CD4-positive, alpha-beta T cell (primary cell): ENCODE measurements around the gene CD99. TPM values are rescaled to one million over a fixed set of nuclear protein-coding genes. Genes with fewer than 3 reads are reported as not detected.

Experiments used
- ATAC-seq: fragments of 200-7000 bp; cut with Tn5 transposase; one replicate; pipeline ENCODE4 v1.10.0; 2022; ENCODE audit warnings: mild to moderate bottlenecking; ENCODE audit not compliant: poor library complexity
- CTCF ChIA-PET: fragments of 350-600 bp; sonication (Branson Sonifier 250); formaldehyde crosslinking; loops from one replicate; lab custom pipeline; 2021; ENCODE audit warnings: antibody characterized with exemption, inconsistent platforms; lab: Charles Lee
- POLR2A ChIA-PET: fragments of 350-600 bp; sonication (Branson Sonifier 250); formaldehyde crosslinking; loops from one replicate; lab custom pipeline; 2021; ENCODE audit warnings: antibody characterized with exemption, inconsistent platforms; lab: Charles Lee
- DNase-seq, 14 experiments: peaks; one replicate each; pipeline ENCODE4 v3.0.0-alpha.2; 2013 to 2020; ENCODE audit warnings: mixed read lengths in 2 of 14
- H3K27ac ChIP-seq, 2 donors: one replicate each; pipeline versions ENCODE4 v1.5.1 to v1.7.0; 2013; ENCODE audit warnings: low read length in 2 of 2, low read depth in 1 of 2, mild to moderate bottlenecking in 1 of 2
- H3K27me3 ChIP-seq, 2 experiments: 1 replicate in 1 of 2; 2 replicates in 1 of 2; pipeline versions ENCODE4 v1.6.1 to v1.7.0; 2013; ENCODE audit warnings: low read length in 2 of 2, control low read depth in 1 of 2, mild to moderate bottlenecking in 1 of 2, moderate library complexity in 1 of 2; ENCODE audit not compliant: insufficient read depth in 2 of 2, control insufficient read depth in 1 of 2
- H3K36me3 ChIP-seq: one replicate; pipeline ENCODE4 v1.6.1; 2013; ENCODE audit warnings: low read length, control low read depth; ENCODE audit not compliant: insufficient read depth
- H3K4me1 ChIP-seq: one replicate; pipeline ENCODE4 v1.6.1; 2013; ENCODE audit warnings: low read length, control low read depth; ENCODE audit not compliant: insufficient read depth
- H3K4me3 ChIP-seq: one replicate; pipeline ENCODE4 v1.5.1; 2013; ENCODE audit warnings: mild to moderate bottlenecking, low read length, moderate library complexity
- H3K9me3 ChIP-seq, 2 experiments: 1 replicate in 1 of 2; 2 replicates in 1 of 2; pipeline versions ENCODE4 v1.6.1 to v1.7.0; 2013; ENCODE audit warnings: low read length in 2 of 2, mild to moderate bottlenecking in 2 of 2, control low read depth in 1 of 2, moderate library complexity in 1 of 2; ENCODE audit not compliant: control insufficient read depth in 1 of 2, insufficient read depth in 1 of 2
- H3K27ac Mint-ChIP-seq: one replicate; pipeline ENCODE4 v1.8.0; 2020; ENCODE audit warnings: mixed read lengths
- H3K27me3 Mint-ChIP-seq: one replicate; pipeline ENCODE4 v1.8.0; 2021; ENCODE audit warnings: mixed read lengths
- H3K36me3 Mint-ChIP-seq: one replicate; pipeline ENCODE4 v1.8.0; 2021; ENCODE audit warnings: low read depth, mixed read lengths
- H3K4me1 Mint-ChIP-seq: one replicate; pipeline ENCODE4 v1.8.0; 2021; ENCODE audit warnings: low read depth, mixed read lengths
- H3K4me3 Mint-ChIP-seq: one replicate; pipeline ENCODE4 v1.8.0; 2020; ENCODE audit warnings: mild to moderate bottlenecking, mixed read lengths
- H3K9me3 Mint-ChIP-seq: one replicate; pipeline ENCODE4 v1.8.0; 2020; ENCODE audit warnings: mixed read lengths
- intact Hi-C, 2 experiments: fragments of 100-400 bp; cut with DNase I in 1 of 2; cut with micrococcal nuclease in 1 of 2; formaldehyde crosslinking; loops; one replicate each; pipeline versions ENCODE4 v1.15.1 to v1.9.0; 2023 to 2025; cut with DNase I, micrococcal nuclease
- total RNA-seq, 174 experiments: library from RNA in 2 of 174; stranded (reverse) in 2 of 174; gene quantifications; one replicate each; pipeline ENCODE4 v1.2.3 and lab custom pipeline; 2021 to 2026
- TF ChIP-seq, protein P1 (sequence below): fragments of 200-600 bp; IDR thresholded peaks from one replicate; pipeline ENCODE4 v1.8.0; 2022; ENCODE audit warnings: antibody characterized with exemption, mild to moderate bottlenecking

The CD99 gene
- total RNA-seq, 2 experiments from 2014 or later, result 170 to 184 TPM

DNA sequence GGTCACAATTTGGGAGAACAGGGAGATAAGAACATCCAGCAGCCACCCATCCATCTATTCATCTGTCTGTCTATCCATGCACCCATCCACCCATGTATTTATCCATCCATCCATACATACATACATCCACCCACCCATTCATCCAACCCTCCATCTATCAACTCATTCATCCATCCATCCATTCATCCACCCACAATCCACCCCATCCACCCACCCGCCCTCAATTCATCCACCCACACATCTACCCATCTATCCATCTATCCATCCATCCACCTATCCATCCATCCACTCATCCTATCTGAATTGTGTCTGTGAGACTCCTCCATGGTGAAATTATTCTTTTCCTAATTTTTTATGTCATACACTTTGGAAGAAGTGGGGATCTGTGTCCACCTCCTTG lies 6.8 kb upstream of the CD99 start:
- ChIA-PET POLR2A (no interaction called here), CTCF (no interaction called here)
- Mint-ChIP-seq H3K9me3 (no peaks in the 10 kb centered on the region), H3K4me3 (no peak overlapping the region), H3K36me3 (no peaks in the 10 kb centered on the region), H3K4me1 (no peaks in the 10 kb centered on the region), H3K27ac (no peak overlapping the region), H3K27me3 (no peaks in the 10 kb centered on the region)
- no peak for DNase-seq
- Histone ChIP-seq H3K27me3 (no peaks in the 10 kb centered on the region), H3K36me3 (no peaks in the 10 kb centered on the region), H3K27ac (no peak overlapping the region), H3K4me1 (no peaks in the 10 kb centered on the region), H3K9me3 (no peaks in the 10 kb centered on the region), H3K4me3 (no peak overlapping the region)
- TF ChIP-seq, protein P1, sequence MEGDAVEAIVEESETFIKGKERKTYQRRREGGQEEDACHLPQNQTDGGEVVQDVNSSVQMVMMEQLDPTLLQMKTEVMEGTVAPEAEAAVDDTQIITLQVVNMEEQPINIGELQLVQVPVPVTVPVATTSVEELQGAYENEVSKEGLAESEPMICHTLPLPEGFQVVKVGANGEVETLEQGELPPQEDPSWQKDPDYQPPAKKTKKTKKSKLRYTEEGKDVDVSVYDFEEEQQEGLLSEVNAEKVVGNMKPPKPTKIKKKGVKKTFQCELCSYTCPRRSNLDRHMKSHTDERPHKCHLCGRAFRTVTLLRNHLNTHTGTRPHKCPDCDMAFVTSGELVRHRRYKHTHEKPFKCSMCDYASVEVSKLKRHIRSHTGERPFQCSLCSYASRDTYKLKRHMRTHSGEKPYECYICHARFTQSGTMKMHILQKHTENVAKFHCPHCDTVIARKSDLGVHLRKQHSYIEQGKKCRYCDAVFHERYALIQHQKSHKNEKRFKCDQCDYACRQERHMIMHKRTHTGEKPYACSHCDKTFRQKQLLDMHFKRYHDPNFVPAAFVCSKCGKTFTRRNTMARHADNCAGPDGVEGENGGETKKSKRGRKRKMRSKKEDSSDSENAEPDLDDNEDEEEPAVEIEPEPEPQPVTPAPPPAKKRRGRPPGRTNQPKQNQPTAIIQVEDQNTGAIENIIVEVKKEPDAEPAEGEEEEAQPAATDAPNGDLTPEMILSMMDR, result no peak
- intact Hi-C loops, result no loop called here
- ATAC-seq, result no peak

DNA sequence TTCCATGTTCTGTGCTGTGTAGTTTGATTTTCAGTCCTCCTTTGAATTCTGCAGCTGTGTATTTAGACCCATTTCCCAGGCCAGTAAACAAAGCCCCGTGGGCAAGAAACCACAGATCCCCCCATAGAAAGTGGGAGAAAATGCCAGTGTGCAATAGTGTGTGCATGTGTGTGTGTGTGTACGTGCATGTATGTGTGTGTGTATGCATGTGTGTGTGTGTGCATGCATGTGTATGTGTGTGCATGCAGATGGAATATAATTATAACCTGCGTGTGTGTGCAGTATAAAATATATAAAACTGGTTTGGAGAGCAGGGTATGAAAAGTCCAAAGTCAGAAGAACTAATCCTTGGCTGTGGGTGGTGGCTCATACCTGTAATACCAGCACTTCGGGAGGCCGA lies 5.2 kb upstream of the CD99 start:
- intact Hi-C loops, result no loop called here
- H3K4me3 ChIP-seq, result no peak overlapping the region
- POLR2A ChIA-PET, result no interaction called here
- Mint-ChIP-seq H3K27ac (no peak overlapping the region), H3K36me3 (no peaks in the 10 kb centered on the region), H3K4me1 (no peaks in the 10 kb centered on the region), H3K27me3 (no peaks in the 10 kb centered on the region), H3K4me3 (no peak overlapping the region), H3K9me3 (no peaks in the 10 kb centered on the region)
- H3K4me1 ChIP-seq, result peaks cover 7% of the 10 kb centered on the region
- no peaks in the 10 kb centered on the region for H3K36me3 ChIP-seq
- CTCF ChIA-PET, result no interaction called here
- no peak for ATAC-seq
- TF ChIP-seq, protein P1, result no peak
- H3K9me3 ChIP-seq, result no peaks in the 10 kb centered on the region
- H3K27me3 ChIP-seq, result no peaks in the 10 kb centered on the region
- no peak overlapping the region for H3K27ac ChIP-seq
- DNase-seq, result no peak

DNA sequence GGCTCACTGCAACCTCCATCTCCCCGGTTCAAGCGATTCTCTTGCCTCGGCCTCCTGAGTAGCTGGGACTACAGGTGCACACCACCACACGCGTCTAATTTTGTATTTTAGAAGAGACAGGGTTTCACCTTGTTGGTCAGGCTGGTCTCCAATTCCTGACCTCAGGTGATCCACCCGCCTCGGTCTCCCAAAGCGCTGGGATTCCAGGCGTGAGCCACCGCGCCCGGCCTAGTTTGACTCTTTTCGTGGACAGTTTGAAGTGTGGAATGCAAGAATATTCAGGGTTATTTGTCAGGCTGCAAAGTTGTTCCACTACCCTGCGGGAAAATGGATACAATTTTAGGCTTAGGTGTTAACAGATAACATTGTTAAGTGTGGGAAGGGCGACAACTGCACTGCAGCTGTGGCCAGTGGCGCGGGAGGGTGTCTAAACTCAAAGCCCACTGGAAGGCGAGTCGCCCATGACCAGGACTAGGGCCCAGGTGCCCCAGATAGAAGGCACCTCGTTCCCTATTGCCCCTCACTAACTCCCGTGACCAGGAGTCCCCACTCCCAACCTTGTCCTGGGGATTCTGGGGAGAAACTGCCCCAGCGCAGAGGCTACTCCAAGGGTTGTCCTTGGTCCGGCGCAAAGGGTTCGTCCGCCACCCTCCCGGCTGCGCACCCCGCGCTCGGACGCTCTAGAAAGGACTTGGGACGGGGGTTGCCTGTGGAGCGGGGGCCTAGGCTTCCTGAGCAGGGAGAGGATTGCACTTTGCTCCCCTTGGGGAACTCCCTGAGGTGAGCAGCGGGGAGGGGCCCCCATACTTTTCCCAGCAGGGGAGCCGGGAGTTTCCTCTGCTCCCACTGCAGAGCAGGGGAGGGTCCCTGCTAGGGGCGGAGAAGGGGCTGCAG lies 1.1 kb upstream of the CD99 start:
- Mint-ChIP-seq H3K27ac (peak overlapping the region; percentile 83), H3K9me3 (no peaks in the 10 kb centered on the region), H3K4me3 (peak overlapping the region; percentile 95), H3K4me1 (peaks cover 32% of the 10 kb centered on the region), H3K27me3 (no peaks in the 10 kb centered on the region), H3K36me3 (peaks cover 11% of the 10 kb centered on the region)
- no peaks in the 10 kb centered on the region for H3K27me3 ChIP-seq
- ATAC-seq (no peak), DNase-seq (no peak)
- H3K4me3 ChIP-seq, result peak overlapping the region; percentile 96
- H3K4me1 ChIP-seq, result peaks cover 37% of the 10 kb centered on the region
- CTCF ChIA-PET, result no interaction called here
- H3K27ac ChIP-seq, result no peak overlapping the region
- intact Hi-C loops, result loop anchor here (5.0 to 10.0 kb wide), 8 partner anchors 37 to 1295 kb away; partner anchors contain the start of genes ASMTL (in 1 of the 2), P2RY8 (in 1 of the 2) and SLC25A6 (in 1 of the 2)
- TF ChIP-seq, protein P1, result no peak
- H3K9me3 ChIP-seq, result no peaks in the 10 kb centered on the region
- H3K36me3 ChIP-seq, result no peaks in the 10 kb centered on the region
- POLR2A ChIA-PET, result no interaction called here
